HepG2 (cell line): Measurements from ENCODE around the gene SEZ6. TPM values are rescaled to one million over a fixed set of nuclear protein-coding genes. Genes with fewer than 3 reads are reported as not detected.

ENCODE experiments used
- GLI4 ChIP-seq: sonication (generic); formaldehyde crosslinking; IDR thresholded peaks from 2 replicates; pipeline ENCODE4 v1.5.1; 2020; ENCODE audit warnings: missing genetic modification reagents, mild to moderate bottlenecking, moderate library complexity, borderline replicate concordance
- HES4 ChIP-seq: sonication (generic); formaldehyde crosslinking; IDR thresholded peaks from 2 replicates; pipeline ENCODE4 v1.9.0; 2021; ENCODE audit warnings: mild to moderate bottlenecking, missing genetic modification reagents, borderline replicate concordance
- NFIC ChIP-seq: IDR thresholded peaks from 2 replicates; pipeline ENCODE4 v1.6.1; 2012; ENCODE audit warnings: mild to moderate bottlenecking, low read length, inconsistent platforms
- PITX1 ChIP-seq: sonication (generic); formaldehyde crosslinking; IDR thresholded peaks from 2 replicates; pipeline ENCODE4 v1.5.1; 2020; ENCODE audit warnings: mild to moderate bottlenecking, missing genetic modification reagents
- RCOR2 ChIP-seq: IDR thresholded peaks from 2 replicates; pipeline ENCODE4 v1.6.1; 2016; ENCODE audit warnings: missing biosample characterization, missing genetic modification reagents
- TOE1 ChIP-seq: sonication (generic); formaldehyde crosslinking; IDR thresholded peaks from 2 replicates; pipeline ENCODE4 v1.4.0; 2020; ENCODE audit warnings: mild to moderate bottlenecking, missing genetic modification reagents
- ZBTB7B ChIP-seq: sonication (generic); formaldehyde crosslinking; IDR thresholded peaks from 2 replicates; pipeline ENCODE4 v1.4.0; 2020; ENCODE audit warnings: missing genetic modification reagents
- ZFP90 ChIP-seq: sonication (generic); formaldehyde crosslinking; IDR thresholded peaks from 2 replicates; pipeline ENCODE4 v1.8.0; 2022; ENCODE audit warnings: missing genetic modification reagents, mild to moderate bottlenecking, inconsistent platforms, borderline replicate concordance
- ZNF350 ChIP-seq: sonication (generic); formaldehyde crosslinking; IDR thresholded peaks from 2 replicates; pipeline ENCODE4 v1.4.0; 2020; ENCODE audit warnings: mild to moderate bottlenecking, low read depth, missing genetic modification reagents, borderline replicate concordance
- ZNF510 ChIP-seq: sonication (generic); formaldehyde crosslinking; IDR thresholded peaks from 2 replicates; pipeline ENCODE4 v1.4.0; 2020; ENCODE audit warnings: low read depth, mild to moderate bottlenecking, missing genetic modification reagents
- ZNF816 ChIP-seq: sonication (generic); formaldehyde crosslinking; IDR thresholded peaks from 2 replicates; pipeline ENCODE4 v1.8.0; 2022; ENCODE audit warnings: missing genetic modification reagents, mild to moderate bottlenecking, borderline replicate concordance
- polyA plus RNA-seq, 8 experiments: library from polyadenylated mRNA; depleted of rRNA in 3 of 8; stranded (reverse) in 7 of 8; unstranded in 1 of 8; fragments of >200 nt; fragmentation: Illumina TruSeq in 4 of 8; extraction: Trizol in 4 of 8; gene quantifications; 2 replicates each; pipeline versions ENCODE4 v1.2.1 to v1.2.3, GENCODE V29; 2011 to 2016; ENCODE audit warnings: low read depth in 4 of 8, missing spikeins in 1 of 8, mixed read lengths in 1 of 8; ENCODE audit not compliant: insufficient read depth in 1 of 8
- total RNA-seq, 5 experiments: library from RNA; depleted of rRNA; stranded (reverse); fragments of >200 nt; fragmentation: Illumina TruSeq; extraction: Trizol; gene quantifications; 2 replicates each; pipeline ENCODE4 v1.2.3, GENCODE V29; 2016; ENCODE audit warnings: low read depth in 1 of 5
- TF ChIP-seq, protein P1 (sequence below): sonication (generic); formaldehyde crosslinking; IDR thresholded peaks from 2 replicates; pipeline ENCODE4 v1.5.0; 2020; ENCODE audit warnings: mild to moderate bottlenecking, missing genetic modification reagents
- TF ChIP-seq, protein P2 (sequence below): sonication (generic); formaldehyde crosslinking; IDR thresholded peaks from 2 replicates; pipeline ENCODE4 v1.5.1; 2020; ENCODE audit warnings: mild to moderate bottlenecking, moderate library complexity, missing genetic modification reagents
- TF ChIP-seq, protein P3 (sequence below): sonication (generic); formaldehyde crosslinking; IDR thresholded peaks from 2 replicates; pipeline ENCODE4 v1.4.0; 2020; ENCODE audit warnings: mild to moderate bottlenecking, missing genetic modification reagents
- TF ChIP-seq, protein P4 (sequence below): sonication (generic); formaldehyde crosslinking; IDR thresholded peaks from 2 replicates; pipeline ENCODE4 v1.9.0; 2021; ENCODE audit warnings: missing genetic modification reagents, borderline replicate concordance
- TF ChIP-seq, protein P5 (sequence below): sonication (generic); formaldehyde crosslinking; IDR thresholded peaks from 2 replicates; pipeline ENCODE4 v1.4.0; 2020; ENCODE audit warnings: mild to moderate bottlenecking, missing genetic modification reagents, borderline replicate concordance

SEZ6 gene
- total and polyA plus RNA-seq, 2 of the 13 experiments (the other 11 are each of a cell fraction or from before 2014, with no cell fraction given), result not detected

DNA sequence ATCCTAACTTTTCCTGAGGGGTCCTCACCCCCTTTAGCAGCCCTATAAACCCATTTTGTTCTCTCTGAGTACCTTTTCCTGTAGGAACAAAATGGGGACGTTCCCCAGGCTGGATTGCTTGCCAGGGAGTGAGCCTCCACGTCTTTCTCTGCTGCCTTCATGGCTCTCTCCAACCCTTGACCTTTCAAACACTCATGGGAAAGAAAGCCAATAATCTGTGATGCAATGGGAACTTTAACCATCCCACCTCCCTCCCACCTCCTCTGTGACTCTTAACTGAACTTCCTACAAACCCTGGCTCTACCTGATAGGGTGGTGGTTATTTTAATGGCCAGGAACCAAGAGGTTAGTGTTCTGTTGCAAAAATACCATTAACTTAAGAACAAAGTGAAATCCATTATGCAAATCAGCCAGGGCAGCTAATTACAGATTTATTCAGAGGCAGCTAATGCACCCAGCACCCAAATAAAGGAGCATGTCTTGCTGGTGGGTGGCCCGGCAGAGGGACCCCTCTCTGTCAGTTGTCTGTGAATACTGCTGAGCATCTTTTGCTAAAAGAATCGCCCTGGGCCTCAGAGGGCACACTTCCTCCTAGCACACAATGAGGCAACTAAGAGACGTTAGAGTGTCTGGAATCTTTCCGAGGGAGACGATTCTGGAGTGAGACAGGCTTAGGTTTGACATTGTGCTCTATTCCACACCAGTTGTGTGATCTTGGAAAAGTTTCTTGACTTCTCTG, 40.1 kb upstream of the SEZ6 start (continued):
- TF ChIP-seq, protein P1, sequence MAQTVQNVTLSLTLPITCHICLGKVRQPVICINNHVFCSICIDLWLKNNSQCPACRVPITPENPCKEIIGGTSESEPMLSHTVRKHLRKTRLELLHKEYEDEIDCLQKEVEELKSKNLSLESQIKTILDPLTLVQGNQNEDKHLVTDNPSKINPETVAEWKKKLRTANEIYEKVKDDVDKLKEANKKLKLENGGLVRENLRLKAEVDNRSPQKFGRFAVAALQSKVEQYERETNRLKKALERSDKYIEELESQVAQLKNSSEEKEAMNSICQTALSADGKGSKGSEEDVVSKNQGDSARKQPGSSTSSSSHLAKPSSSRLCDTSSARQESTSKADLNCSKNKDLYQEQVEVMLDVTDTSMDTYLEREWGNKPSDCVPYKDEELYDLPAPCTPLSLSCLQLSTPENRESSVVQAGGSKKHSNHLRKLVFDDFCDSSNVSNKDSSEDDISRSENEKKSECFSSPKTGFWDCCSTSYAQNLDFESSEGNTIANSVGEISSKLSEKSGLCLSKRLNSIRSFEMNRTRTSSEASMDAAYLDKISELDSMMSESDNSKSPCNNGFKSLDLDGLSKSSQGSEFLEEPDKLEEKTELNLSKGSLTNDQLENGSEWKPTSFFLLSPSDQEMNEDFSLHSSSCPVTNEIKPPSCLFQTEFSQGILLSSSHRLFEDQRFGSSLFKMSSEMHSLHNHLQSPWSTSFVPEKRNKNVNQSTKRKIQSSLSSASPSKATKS (CRISPR knock-in tag), result no peak
- no peak for TF ChIP-seq HES4 (CRISPR knock-in tag)
- no peak for TF ChIP-seq PITX1 (CRISPR knock-in tag)
- TF ChIP-seq ZNF350, result no peak
- TF ChIP-seq, protein P2, sequence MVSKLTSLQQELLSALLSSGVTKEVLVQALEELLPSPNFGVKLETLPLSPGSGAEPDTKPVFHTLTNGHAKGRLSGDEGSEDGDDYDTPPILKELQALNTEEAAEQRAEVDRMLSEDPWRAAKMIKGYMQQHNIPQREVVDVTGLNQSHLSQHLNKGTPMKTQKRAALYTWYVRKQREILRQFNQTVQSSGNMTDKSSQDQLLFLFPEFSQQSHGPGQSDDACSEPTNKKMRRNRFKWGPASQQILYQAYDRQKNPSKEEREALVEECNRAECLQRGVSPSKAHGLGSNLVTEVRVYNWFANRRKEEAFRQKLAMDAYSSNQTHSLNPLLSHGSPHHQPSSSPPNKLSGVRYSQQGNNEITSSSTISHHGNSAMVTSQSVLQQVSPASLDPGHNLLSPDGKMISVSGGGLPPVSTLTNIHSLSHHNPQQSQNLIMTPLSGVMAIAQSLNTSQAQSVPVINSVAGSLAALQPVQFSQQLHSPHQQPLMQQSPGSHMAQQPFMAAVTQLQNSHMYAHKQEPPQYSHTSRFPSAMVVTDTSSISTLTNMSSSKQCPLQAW (CRISPR knock-in tag), result 0 out of 2 replicates have a peak, but pooled peaks have one; percentile 30
- TF ChIP-seq ZFP90 (CRISPR knock-in tag), result no peak
- TF ChIP-seq ZNF510 (CRISPR knock-in tag), result no peak
- no peak for TF ChIP-seq ZBTB7B (CRISPR knock-in tag)
- TF ChIP-seq GLI4, result no peak
- TF ChIP-seq RCOR2, result peak; percentile 52; the same call in 1 of the 2 replicates
- TF ChIP-seq, protein P3, sequence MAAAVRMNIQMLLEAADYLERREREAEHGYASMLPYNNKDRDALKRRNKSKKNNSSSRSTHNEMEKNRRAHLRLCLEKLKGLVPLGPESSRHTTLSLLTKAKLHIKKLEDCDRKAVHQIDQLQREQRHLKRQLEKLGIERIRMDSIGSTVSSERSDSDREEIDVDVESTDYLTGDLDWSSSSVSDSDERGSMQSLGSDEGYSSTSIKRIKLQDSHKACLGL, result no peak
- TF ChIP-seq, protein P4, sequence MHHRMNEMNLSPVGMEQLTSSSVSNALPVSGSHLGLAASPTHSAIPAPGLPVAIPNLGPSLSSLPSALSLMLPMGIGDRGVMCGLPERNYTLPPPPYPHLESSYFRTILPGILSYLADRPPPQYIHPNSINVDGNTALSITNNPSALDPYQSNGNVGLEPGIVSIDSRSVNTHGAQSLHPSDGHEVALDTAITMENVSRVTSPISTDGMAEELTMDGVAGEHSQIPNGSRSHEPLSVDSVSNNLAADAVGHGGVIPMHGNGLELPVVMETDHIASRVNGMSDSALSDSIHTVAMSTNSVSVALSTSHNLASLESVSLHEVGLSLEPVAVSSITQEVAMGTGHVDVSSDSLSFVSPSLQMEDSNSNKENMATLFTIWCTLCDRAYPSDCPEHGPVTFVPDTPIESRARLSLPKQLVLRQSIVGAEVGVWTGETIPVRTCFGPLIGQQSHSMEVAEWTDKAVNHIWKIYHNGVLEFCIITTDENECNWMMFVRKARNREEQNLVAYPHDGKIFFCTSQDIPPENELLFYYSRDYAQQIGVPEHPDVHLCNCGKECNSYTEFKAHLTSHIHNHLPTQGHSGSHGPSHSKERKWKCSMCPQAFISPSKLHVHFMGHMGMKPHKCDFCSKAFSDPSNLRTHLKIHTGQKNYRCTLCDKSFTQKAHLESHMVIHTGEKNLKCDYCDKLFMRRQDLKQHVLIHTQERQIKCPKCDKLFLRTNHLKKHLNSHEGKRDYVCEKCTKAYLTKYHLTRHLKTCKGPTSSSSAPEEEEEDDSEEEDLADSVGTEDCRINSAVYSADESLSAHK, result no peak
- TF ChIP-seq ZNF816, result no peak
- TF ChIP-seq, protein P5, sequence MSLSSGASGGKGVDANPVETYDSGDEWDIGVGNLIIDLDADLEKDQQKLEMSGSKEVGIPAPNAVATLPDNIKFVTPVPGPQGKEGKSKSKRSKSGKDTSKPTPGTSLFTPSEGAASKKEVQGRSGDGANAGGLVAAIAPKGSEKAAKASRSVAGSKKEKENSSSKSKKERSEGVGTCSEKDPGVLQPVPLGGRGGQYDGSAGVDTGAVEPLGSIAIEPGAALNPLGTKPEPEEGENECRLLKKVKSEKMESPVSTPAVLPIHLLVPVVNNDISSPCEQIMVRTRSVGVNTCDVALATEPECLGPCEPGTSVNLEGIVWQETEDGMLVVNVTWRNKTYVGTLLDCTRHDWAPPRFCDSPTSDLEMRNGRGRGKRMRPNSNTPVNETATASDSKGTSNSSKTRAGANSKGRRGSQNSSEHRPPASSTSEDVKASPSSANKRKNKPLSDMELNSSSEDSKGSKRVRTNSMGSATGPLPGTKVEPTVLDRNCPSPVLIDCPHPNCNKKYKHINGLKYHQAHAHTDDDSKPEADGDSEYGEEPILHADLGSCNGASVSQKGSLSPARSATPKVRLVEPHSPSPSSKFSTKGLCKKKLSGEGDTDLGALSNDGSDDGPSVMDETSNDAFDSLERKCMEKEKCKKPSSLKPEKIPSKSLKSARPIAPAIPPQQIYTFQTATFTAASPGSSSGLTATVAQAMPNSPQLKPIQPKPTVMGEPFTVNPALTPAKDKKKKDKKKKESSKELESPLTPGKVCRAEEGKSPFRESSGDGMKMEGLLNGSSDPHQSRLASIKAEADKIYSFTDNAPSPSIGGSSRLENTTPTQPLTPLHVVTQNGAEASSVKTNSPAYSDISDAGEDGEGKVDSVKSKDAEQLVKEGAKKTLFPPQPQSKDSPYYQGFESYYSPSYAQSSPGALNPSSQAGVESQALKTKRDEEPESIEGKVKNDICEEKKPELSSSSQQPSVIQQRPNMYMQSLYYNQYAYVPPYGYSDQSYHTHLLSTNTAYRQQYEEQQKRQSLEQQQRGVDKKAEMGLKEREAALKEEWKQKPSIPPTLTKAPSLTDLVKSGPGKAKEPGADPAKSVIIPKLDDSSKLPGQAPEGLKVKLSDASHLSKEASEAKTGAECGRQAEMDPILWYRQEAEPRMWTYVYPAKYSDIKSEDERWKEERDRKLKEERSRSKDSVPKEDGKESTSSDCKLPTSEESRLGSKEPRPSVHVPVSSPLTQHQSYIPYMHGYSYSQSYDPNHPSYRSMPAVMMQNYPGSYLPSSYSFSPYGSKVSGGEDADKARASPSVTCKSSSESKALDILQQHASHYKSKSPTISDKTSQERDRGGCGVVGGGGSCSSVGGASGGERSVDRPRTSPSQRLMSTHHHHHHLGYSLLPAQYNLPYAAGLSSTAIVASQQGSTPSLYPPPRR (CRISPR knock-in tag), result peak; percentile 27; the same call in 1 of the 2 replicates
- TF ChIP-seq TOE1 (CRISPR knock-in tag), result no peak
- TF ChIP-seq NFIC, result no peak
